Measurements from ENCODE around the gene IGFBP3. TPM values are rescaled to one million over a fixed set of nuclear protein-coding genes. Genes with fewer than 3 reads are reported as not detected.

IGFBP3 gene
- total and polyA plus RNA-seq, 2 of the 13 experiments (the other 11 are each of a cell fraction or from before 2014, with no cell fraction given), result 57.5 TPM; not detected in 1

- 0 out of 2 replicates have a peak, but pooled peaks have one; percentile 16 for TF ChIP-seq ZNF737 (CRISPR knock-in tag; IDR thresholded peaks at IDR 0.05; ENCODE audit: borderline replicate concordance)
- no peak for TF ChIP-seq RNF219 (CRISPR knock-in tag; IDR thresholded peaks at IDR 0.05)
- no peak for TF ChIP-seq SNAPC4 (CRISPR knock-in tag; IDR thresholded peaks at IDR 0.05)
- no peak for TF ChIP-seq TCF7L2 (IDR thresholded peaks at IDR 0.05; ENCODE audit: low read depth, low read length)
- TF ChIP-seq ZNF605 (CRISPR knock-in tag; IDR thresholded peaks at IDR 0.05), result no peak
- TF ChIP-seq SOX5 (CRISPR knock-in tag; IDR thresholded peaks at IDR 0.05; ENCODE audit: borderline replicate concordance), result no peak; the same call in 1 of the 2 replicates
- TF ChIP-seq SMC3 (IDR thresholded peaks at IDR 0.05; ENCODE audit: low read length), result no peak
- TF ChIP-seq, protein P1, sequence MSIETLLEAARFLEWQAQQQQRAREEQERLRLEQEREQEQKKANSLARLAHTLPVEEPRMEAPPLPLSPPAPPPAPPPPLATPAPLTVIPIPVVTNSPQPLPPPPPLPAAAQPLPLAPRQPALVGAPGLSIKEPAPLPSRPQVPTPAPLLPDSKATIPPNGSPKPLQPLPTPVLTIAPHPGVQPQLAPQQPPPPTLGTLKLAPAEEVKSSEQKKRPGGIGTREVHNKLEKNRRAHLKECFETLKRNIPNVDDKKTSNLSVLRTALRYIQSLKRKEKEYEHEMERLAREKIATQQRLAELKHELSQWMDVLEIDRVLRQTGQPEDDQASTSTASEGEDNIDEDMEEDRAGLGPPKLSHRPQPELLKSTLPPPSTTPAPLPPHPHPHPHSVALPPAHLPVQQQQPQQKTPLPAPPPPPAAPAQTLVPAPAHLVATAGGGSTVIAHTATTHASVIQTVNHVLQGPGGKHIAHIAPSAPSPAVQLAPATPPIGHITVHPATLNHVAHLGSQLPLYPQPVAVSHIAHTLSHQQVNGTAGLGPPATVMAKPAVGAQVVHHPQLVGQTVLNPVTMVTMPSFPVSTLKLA (IDR thresholded peaks at IDR 0.05), result no peak
- TF ChIP-seq TAF1 (CRISPR knock-in tag; IDR thresholded peaks at IDR 0.05), result no peak
- TF ChIP-seq ZNF234 (CRISPR knock-in tag; conservative IDR thresholded peaks at IDR 0.05), result no peak
- TF ChIP-seq HNRNPL (IDR thresholded peaks at IDR 0.05; ENCODE audit: low read depth, low read length), result no peak
- peak; percentile 26; the same call in 1 of the 2 replicates for TF ChIP-seq ZNF441 (CRISPR knock-in tag; IDR thresholded peaks at IDR 0.05; ENCODE audit: borderline replicate concordance)
- TF ChIP-seq NCOA2 (CRISPR knock-in tag; IDR thresholded peaks at IDR 0.05), result no peak
- peak; percentile 7; the same call in 1 of the 2 replicates for TF ChIP-seq BCL6 (CRISPR knock-in tag; IDR thresholded peaks at IDR 0.05)
- TF ChIP-seq HOXA5 (CRISPR knock-in tag; IDR thresholded peaks at IDR 0.05), result no peak
- TF ChIP-seq ZSCAN25 (CRISPR knock-in tag; IDR thresholded peaks at IDR 0.05), result 0 out of 2 replicates have a peak, but pooled peaks have one; percentile 3
- no peak for TF ChIP-seq POLR2A (IDR thresholded peaks at IDR 0.05; ENCODE audit: insufficient read depth in 1 of 2, low read depth in 2 of 2, low read length in 2 of 2)
- no peak for TF ChIP-seq ZSCAN9 (CRISPR knock-in tag; IDR thresholded peaks at IDR 0.05; ENCODE audit: borderline replicate concordance)
- TF ChIP-seq HDAC6 (IDR thresholded peaks at IDR 0.05; ENCODE audit: low read depth, low read length), result no peak
- TF ChIP-seq ZNF781 (CRISPR knock-in tag; IDR thresholded peaks at IDR 0.05; ENCODE audit: borderline replicate concordance, not compliant biosample characterization), result no peak
- no peak for TF ChIP-seq ZNF101 (CRISPR knock-in tag; IDR thresholded peaks at IDR 0.05; ENCODE audit: borderline replicate concordance, low read depth)
- TF ChIP-seq AGO2 (optimal IDR thresholded peaks at IDR 0.05; ENCODE audit: low read depth, low read length), result no peak
- no peak for TF ChIP-seq PHF20 (CRISPR knock-in tag; IDR thresholded peaks at IDR 0.05)
Observed at GRCh38 chr7:45894665-45895062, 26.4 kb downstream of the IGFBP3 start (continued).

Data from HepG2 (cell line).